ENCODE data around the gene SNCG.

DNA sequence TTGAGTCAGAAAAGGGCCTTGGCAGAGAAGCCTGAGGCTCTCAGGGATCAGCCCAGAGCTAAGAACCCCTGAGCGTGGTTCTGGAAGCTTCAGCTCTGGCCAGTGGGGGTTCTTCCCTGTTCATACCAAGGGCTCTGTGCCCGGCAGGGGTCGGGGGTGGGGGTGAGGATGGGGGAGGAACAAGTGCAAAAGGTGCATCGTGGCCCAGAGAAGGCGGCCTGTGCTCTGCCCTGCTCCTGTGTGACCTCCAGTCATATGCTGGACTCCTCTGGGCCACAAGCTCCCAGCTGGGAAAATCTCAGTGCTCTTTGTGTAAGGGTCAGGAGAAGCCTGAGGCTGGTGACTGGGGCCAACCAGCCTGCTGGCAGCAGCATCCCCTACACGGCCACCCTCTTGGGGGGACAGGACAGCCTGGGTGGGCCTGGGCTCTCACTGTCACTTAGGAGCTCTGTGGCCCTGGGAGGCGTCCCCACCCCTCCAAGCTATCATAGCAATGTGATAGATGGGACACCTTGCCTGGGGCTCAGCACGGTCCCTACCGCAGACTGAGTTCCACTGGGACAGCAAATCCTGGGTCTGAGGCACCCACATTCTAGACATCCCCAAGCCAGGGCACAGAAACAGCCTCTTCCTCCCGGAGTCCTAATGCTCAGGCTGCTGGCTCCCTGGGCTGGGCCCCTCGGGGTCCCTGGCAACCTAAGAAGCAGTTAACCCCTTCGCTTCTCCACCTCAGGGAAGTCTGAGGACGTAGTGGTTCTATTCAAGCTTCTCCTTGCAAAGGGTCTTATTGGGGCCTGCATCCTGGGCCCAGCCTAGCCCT lies 3.5 kb upstream of the SNCG start:
- TF ChIP-seq, protein P1, sequence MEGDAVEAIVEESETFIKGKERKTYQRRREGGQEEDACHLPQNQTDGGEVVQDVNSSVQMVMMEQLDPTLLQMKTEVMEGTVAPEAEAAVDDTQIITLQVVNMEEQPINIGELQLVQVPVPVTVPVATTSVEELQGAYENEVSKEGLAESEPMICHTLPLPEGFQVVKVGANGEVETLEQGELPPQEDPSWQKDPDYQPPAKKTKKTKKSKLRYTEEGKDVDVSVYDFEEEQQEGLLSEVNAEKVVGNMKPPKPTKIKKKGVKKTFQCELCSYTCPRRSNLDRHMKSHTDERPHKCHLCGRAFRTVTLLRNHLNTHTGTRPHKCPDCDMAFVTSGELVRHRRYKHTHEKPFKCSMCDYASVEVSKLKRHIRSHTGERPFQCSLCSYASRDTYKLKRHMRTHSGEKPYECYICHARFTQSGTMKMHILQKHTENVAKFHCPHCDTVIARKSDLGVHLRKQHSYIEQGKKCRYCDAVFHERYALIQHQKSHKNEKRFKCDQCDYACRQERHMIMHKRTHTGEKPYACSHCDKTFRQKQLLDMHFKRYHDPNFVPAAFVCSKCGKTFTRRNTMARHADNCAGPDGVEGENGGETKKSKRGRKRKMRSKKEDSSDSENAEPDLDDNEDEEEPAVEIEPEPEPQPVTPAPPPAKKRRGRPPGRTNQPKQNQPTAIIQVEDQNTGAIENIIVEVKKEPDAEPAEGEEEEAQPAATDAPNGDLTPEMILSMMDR (conservative IDR thresholded peaks at IDR 0.05; ENCODE audit: low read length) = no peak
- TF ChIP-seq EZH2phosphoT487 (IDR thresholded peaks at IDR 0.05; ENCODE audit: borderline replicate concordance, low read depth, low read length) = no peak
